SK-N-SH treated with all-trans-retinoic acid at 6 μM for 48 hours (cell line): Measurements from ENCODE around the gene CSKMT.

Experiments used
- BACH2 ChIP-seq: fragments of 250-450 bp; sonication (Bioruptor Pico); IDR thresholded peaks from 2 replicates; pipeline ENCODE4 v1.9.0; 2021; ENCODE audit warnings: mild to moderate bottlenecking, borderline replicate concordance
- CREB5 ChIP-seq: fragments of 250-450 bp; sonication (Bioruptor Pico); IDR thresholded peaks from 2 replicates; pipeline ENCODE4 v1.5.1; 2020; ENCODE audit warnings: low read depth, mild to moderate bottlenecking, moderate library complexity
- CSDC2 ChIP-seq: fragments of 250-450 bp; sonication (Bioruptor Pico); IDR thresholded peaks from 2 replicates; pipeline ENCODE4 v1.5.0; 2020; ENCODE audit warnings: mild to moderate bottlenecking, moderate library complexity
- OSR1 ChIP-seq: fragments of 250-450 bp; sonication (Bioruptor Pico); IDR thresholded peaks from 2 replicates; pipeline ENCODE4 v1.8.0; 2022; ENCODE audit warnings: moderate library complexity, mild to moderate bottlenecking, inconsistent platforms
- PPARA ChIP-seq: fragments of 250-450 bp; sonication (Bioruptor Pico); IDR thresholded peaks from 2 replicates; pipeline ENCODE4 v1.5.0; 2020; ENCODE audit warnings: mild to moderate bottlenecking, borderline replicate concordance
- TSHZ2 ChIP-seq: fragments of 250-450 bp; sonication (Bioruptor Pico); IDR thresholded peaks from 2 replicates; pipeline ENCODE4 v1.5.0; 2020; ENCODE audit warnings: mild to moderate bottlenecking, moderate library complexity
- ZFP3 ChIP-seq: fragments of 250-450 bp; sonication (Bioruptor Pico); IDR thresholded peaks from 2 replicates; pipeline ENCODE4 v1.5.0; 2020; ENCODE audit warnings: mild to moderate bottlenecking, moderate library complexity

- TF ChIP-seq PPARA (CRISPR knock-in tag) (no peak), BACH2 (no peak), CSDC2 (CRISPR knock-in tag) (no peak), ZFP3 (CRISPR knock-in tag) (no peak), CREB5 (CRISPR knock-in tag) (no peak), OSR1 (CRISPR knock-in tag) (no peak), TSHZ2 (CRISPR knock-in tag) (no peak)
Measured at GRCh38 chr11:62713343-62713742, 48.2 kb downstream of the CSKMT start.
